GM12878 (cell line): ENCODE data around the gene MOB2. TPM values are rescaled to one million over a fixed set of nuclear protein-coding genes. Genes with fewer than 3 reads are reported as not detected.
A peak's percentile ranks its signal among the peaks of the same experiment; 100 is the strongest.

Source experiments
- ATAC-seq: fragments of 200-7000 bp; cut with Tn5 transposase; 3 replicates; pipeline ENCODE4 v1.9.1; 2020; ENCODE audit warnings: mild to moderate bottlenecking, moderate library complexity
- BruUV-seq: library from RNA; stranded (reverse); fragments of 400-500 nt; replicated peaks from 2 replicates; lab custom pipeline; 2021; lab: Mats Ljungman, UMichigan
- CTCF ChIA-PET: fragments of 300-600 bp; sonication (Branson Sonifier 250); formaldehyde crosslinking; extraction: SDS; loops from one replicate; lab custom pipeline; 2021; ENCODE audit warnings: inconsistent platforms; lab: Yijun Ruan, JAX
- POLR2A ChIA-PET: fragments of 350-600 bp; formaldehyde crosslinking; extraction: SDS; loops from one replicate; lab custom pipeline; 2021; ENCODE audit warnings: inconsistent platforms; lab: Charles Lee
- RAD21 ChIA-PET: fragments of 300-600 bp; sonication (Branson Sonifier 250); formaldehyde crosslinking; loops from one replicate; lab custom pipeline; 2023; ENCODE audit warnings: antibody characterized with exemption; ENCODE audit not compliant: unreplicated experiment; lab: Charles Lee
- SMC1A ChIA-PET: fragments of 300-600 bp; sonication (Branson Sonifier 250); formaldehyde crosslinking; loops from one replicate; lab custom pipeline; 2023; ENCODE audit not compliant: unreplicated experiment, uncharacterized antibody; lab: Charles Lee
- DNase-seq: peaks from one replicate; pipeline ENCODE4 v3.0.0-alpha.2; 2011; ENCODE audit warnings: low read depth, low spot score
- FAIRE-seq: peaks from 3 replicates; lab custom pipeline; 2011; peaks lifted over from hg19 to GRCh38; lab: Jason Lieb, UNC
- H2AFZ ChIP-seq: 2 replicates; pipeline ENCODE4 v1.6.0; 2011; ENCODE audit warnings: low read depth, low read length, control low read depth; ENCODE audit not compliant: control insufficient read depth
- H3K27ac ChIP-seq: 2 replicates; pipeline ENCODE4 v1.5.1; 2011; ENCODE audit warnings: control low read depth; ENCODE audit not compliant: control insufficient read depth, insufficient read depth
- H3K27me3 ChIP-seq, 2 experiments: replicated peaks in 1 of 2; 2 replicates each; pipeline versions ENCODE4 v1.6.0 to v1.6.1; 2011; ENCODE audit warnings: low read length in 1 of 2; ENCODE audit not compliant: control insufficient read depth in 2 of 2, insufficient read depth in 2 of 2
- H3K36me3 ChIP-seq, 2 experiments: 2 replicates each; pipeline ENCODE4 v1.5.1; 2011; ENCODE audit warnings: low read length in 1 of 2; ENCODE audit not compliant: control insufficient read depth in 2 of 2, insufficient read depth in 2 of 2
- H3K4me1 ChIP-seq: 2 replicates; pipeline ENCODE4 v1.6.1; 2011; ENCODE audit warnings: mild to moderate bottlenecking, low read length, moderate library complexity, mixed read lengths; ENCODE audit not compliant: control insufficient read depth, insufficient read depth
- H3K4me2 ChIP-seq: 2 replicates; pipeline ENCODE4 v1.6.0; 2011; ENCODE audit warnings: control low read depth; ENCODE audit not compliant: control insufficient read depth, insufficient read depth
- H3K4me3 ChIP-seq: fragments of 200-600 bp; sonication (generic); 2 replicates; pipeline ENCODE4 v1.5.1; 2016
- H3K79me2 ChIP-seq: 2 replicates; pipeline ENCODE4 v1.6.0; 2011; ENCODE audit warnings: low read length; ENCODE audit not compliant: control insufficient read depth, insufficient read depth
- H3K9ac ChIP-seq: 2 replicates; pipeline ENCODE4 v1.8.0; 2011; ENCODE audit warnings: low read length, control low read depth, mixed read lengths; ENCODE audit not compliant: control insufficient read depth, insufficient read depth
- H3K9me3 ChIP-seq: replicated peaks from 3 replicates; pipeline ENCODE4 v1.5.1; 2011; ENCODE audit warnings: mild to moderate bottlenecking, low read length; ENCODE audit not compliant: control insufficient read depth, insufficient read depth
- H4K20me1 ChIP-seq: 2 replicates; pipeline ENCODE4 v1.6.0; 2011; ENCODE audit not compliant: control insufficient read depth, insufficient read depth
- BMI1 ChIP-seq: fragments of 450-650 bp; IDR thresholded peaks from 2 replicates; pipeline ENCODE4 v1.6.1; 2016; ENCODE audit warnings: mild to moderate bottlenecking, moderate library complexity, borderline replicate concordance
- MYC ChIP-seq: IDR thresholded peaks from 2 replicates; pipeline ENCODE4 v1.6.1; 2011; ENCODE audit warnings: mild to moderate bottlenecking, low read length, moderate library complexity, inconsistent platforms; ENCODE audit not compliant: insufficient read depth, insufficient replicate concordance, insufficient read length, severe bottlenecking
- WGBS: methylation state at CpG from one replicate; pipeline ENCODE4 v1.1.6; 2016; ENCODE audit warnings: low lambda C conversion rate; ENCODE audit not compliant: insufficient replicate concordance, insufficient coverage; ENCODE audit errors: missing lambda C conversion rate; 5-methylcytosine and 5-hydroxymethylcytosine counted together
- in situ Hi-C: fragments of 300-500 bp; cut with MboI; formaldehyde crosslinking; loops from 9 replicates; pipeline ENCODE4 v1.14.3; 2018; ENCODE audit warnings: mixed read lengths
- intact Hi-C: fragments of 100-400 bp; cut with micrococcal nuclease; formaldehyde crosslinking; loops from one replicate; pipeline ENCODE4 v1.14.2; 2022; ENCODE audit not compliant: unreplicated experiment
- polyA plus RNA-seq, 11 experiments: library from polyadenylated mRNA; depleted of rRNA in 4 of 11; unstranded in 6 of 11; stranded (reverse) in 5 of 11; fragments of >200 nt; fragmentation: Nextera tagmentation in 4 of 11; fragmentation: Illumina TruSeq in 1 of 11; extraction: Ambion mirVana in 4 of 11; extraction: Trizol in 1 of 11; gene quantifications; 1 replicate in 1 of 11; 2 replicates in 10 of 11; pipeline versions ENCODE4 v1.2.1 to v1.2.3, GENCODE V29; 2011 to 2016; ENCODE audit warnings: inconsistent platforms in 2 of 11, missing spikeins in 2 of 11, low read depth in 1 of 11
- total RNA-seq, 4 experiments: library from RNA; depleted of rRNA in 3 of 4; stranded (reverse); fragments of >200 nt in 3 of 4; fragmentation: Illumina TruSeq in 1 of 4; extraction: Trizol in 1 of 4; gene quantifications; 2 replicates each; pipeline versions ENCODE4 v1.2.1 to v1.2.3, GENCODE V29; 2013 to 2021
- TF ChIP-seq, protein P1 (sequence below): fragments of 450-650 bp; IDR thresholded peaks from 2 replicates; pipeline ENCODE4 v1.6.1; 2017; ENCODE audit warnings: mild to moderate bottlenecking, low read depth, inconsistent platforms; ENCODE audit not compliant: poor library complexity, severe bottlenecking

Gene MOB2
- total and polyA plus RNA-seq, 10 of the 15 experiments (the other 5 are each of a cell fraction or from before 2014, with no cell fraction given) = 0.10 to 34.6 (median 15.5) TPM

DNA sequence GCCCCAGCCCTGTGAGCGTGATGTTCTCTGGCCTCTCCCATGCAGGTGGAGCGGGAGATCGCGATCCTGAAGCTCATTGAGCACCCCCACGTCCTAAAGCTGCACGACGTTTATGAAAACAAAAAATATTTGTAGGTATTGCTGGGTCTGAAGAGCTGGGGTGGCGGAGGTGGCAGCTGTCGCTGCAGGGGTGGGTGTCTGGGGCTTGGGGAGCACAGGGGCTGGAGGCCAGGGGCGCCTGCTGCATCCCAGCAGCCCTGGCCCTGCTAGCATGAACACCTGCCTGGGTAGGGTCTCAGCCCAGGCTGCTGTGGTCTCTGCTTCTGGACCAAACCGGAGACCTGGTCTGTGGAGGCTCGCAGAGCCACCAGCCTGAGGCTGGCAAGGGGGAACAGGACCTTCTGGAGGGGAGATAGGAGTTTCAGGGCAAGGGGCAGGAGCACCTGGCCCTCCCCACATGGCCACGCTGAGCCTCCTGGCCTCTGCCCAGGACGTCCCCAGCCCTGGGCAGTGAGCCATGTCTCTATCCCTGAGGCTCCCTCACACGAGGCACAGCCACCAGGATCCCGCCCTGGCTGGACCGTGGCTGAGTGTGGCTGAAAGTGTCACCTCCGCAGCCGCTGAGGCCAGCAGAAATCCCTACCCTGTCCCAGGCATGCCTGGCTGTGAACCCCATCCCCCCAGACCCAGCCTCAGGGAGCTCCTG, 48.2 kb downstream of the MOB2 start:
- FAIRE-seq (no peak), DNase-seq (no peak), ATAC-seq (no peak)
- RAD21 ChIA-PET = no interaction called here
- CTCF ChIA-PET = no interaction called here
- H3K36me3 ChIP-seq = no peaks in the 10 kb centered on the region
- no peak overlapping the region for H2AFZ ChIP-seq
- SMC1A ChIA-PET = no interaction called here
- 41% methylated on average over 19 of the region's 19 CpGs for WGBS
- no peaks in the 10 kb centered on the region for H3K4me1 ChIP-seq
- H3K4me3 ChIP-seq = no peak overlapping the region
- TF ChIP-seq MYC = no peak
- TF ChIP-seq, protein P1, sequence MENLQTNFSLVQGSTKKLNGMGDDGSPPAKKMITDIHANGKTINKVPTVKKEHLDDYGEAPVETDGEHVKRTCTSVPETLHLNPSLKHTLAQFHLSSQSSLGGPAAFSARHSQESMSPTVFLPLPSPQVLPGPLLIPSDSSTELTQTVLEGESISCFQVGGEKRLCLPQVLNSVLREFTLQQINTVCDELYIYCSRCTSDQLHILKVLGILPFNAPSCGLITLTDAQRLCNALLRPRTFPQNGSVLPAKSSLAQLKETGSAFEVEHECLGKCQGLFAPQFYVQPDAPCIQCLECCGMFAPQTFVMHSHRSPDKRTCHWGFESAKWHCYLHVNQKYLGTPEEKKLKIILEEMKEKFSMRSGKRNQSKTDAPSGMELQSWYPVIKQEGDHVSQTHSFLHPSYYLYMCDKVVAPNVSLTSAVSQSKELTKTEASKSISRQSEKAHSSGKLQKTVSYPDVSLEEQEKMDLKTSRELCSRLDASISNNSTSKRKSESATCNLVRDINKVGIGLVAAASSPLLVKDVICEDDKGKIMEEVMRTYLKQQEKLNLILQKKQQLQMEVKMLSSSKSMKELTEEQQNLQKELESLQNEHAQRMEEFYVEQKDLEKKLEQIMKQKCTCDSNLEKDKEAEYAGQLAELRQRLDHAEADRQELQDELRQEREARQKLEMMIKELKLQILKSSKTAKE = no peak
- H3K4me2 ChIP-seq = no peak overlapping the region
- POLR2A ChIA-PET = no interaction called here
- no TSS peak for BruUV-seq
- no peaks in the 10 kb centered on the region for H3K9me3 ChIP-seq
- H3K79me2 ChIP-seq = no peaks in the 10 kb centered on the region
- H3K27ac ChIP-seq = no peak overlapping the region
- in situ Hi-C loops = no loop called here
- H4K20me1 ChIP-seq = no peaks in the 10 kb centered on the region
- intact Hi-C loops = no loop called here
- H3K27me3 ChIP-seq = no peaks in the 10 kb centered on the region
- H3K9ac ChIP-seq = no peak overlapping the region

DNA sequence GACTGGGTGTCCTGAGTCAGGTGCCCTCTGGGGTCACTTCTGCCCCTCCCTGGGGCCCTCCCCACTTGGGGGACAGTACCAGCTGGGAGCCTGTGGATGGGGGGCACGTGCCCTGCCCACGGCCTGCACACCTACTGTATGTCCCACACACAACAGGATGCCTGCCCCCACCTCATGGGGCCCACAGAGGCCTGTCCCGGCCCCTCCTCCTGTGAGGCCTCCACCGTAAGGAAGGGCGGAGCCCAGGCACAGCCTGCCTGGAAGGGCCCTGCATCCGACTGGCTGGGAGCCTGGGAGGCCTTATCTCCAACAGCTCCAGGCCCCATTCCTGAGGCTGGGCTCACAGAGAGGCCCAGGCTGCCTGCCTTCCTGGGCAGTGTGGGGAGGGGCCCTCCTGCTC, 49.1 kb downstream of the MOB2 start:
- Histone ChIP-seq H3K9me3 (no peaks in the 10 kb centered on the region), H3K36me3 (no peaks in the 10 kb centered on the region), H3K79me2 (no peaks in the 10 kb centered on the region), H3K4me3 (no peak overlapping the region), H3K27ac (no peak overlapping the region), H2AFZ (no peak overlapping the region), H3K4me2 (no peak overlapping the region), H3K4me1 (no peaks in the 10 kb centered on the region), H3K9ac (no peak overlapping the region), H3K27me3 (no peaks in the 10 kb centered on the region), H4K20me1 (no peaks in the 10 kb centered on the region)
- TF ChIP-seq BMI1 = no peak
- POLR2A ChIA-PET = no interaction called here
- in situ Hi-C loops (no loop called here), intact Hi-C loops (no loop called here)
- FAIRE-seq (no peak), DNase-seq (no peak), ATAC-seq (peak; percentile 24; the same call in 1 of the 3 replicates)
- CTCF ChIA-PET = no interaction called here
- RAD21 ChIA-PET = no interaction called here
- no TSS peak for BruUV-seq
- 13% methylated on average over 6 of the region's 6 CpGs for WGBS
- SMC1A ChIA-PET = no interaction called here
